Testis (tissue), 5 donors: Measurements from ENCODE around the gene CRIP1. TPM values are rescaled to one million over a fixed set of nuclear protein-coding genes. Genes with fewer than 3 reads are reported as not detected.

Experiments used
- DNase-seq: peaks from one replicate; pipeline ENCODE4 v3.0.0-alpha.2; 2019
- H3K27ac ChIP-seq, 2 donors: fragments of 200-600 bp; sonication (generic); one replicate each; pipeline ENCODE4 v1.5.1; 2019
- H3K27me3 ChIP-seq: fragments of 200-600 bp; sonication (generic); one replicate; pipeline ENCODE4 v1.5.1; 2019
- H3K36me3 ChIP-seq: fragments of 200-600 bp; sonication (generic); one replicate; pipeline ENCODE4 v1.5.1; 2017; ENCODE audit warnings: low read depth; ENCODE audit errors: missing control alignments
- H3K4me1 ChIP-seq: fragments of 200-600 bp; sonication (generic); one replicate; pipeline ENCODE4 v1.5.1; 2019
- H3K4me3 ChIP-seq, 2 donors: fragments of 200-600 bp; sonication (generic); one replicate each; pipeline ENCODE4 v1.5.1; 2017 to 2019
- H3K9me3 ChIP-seq: fragments of 200-600 bp; sonication (generic); one replicate; pipeline ENCODE4 v1.5.1; 2017
- CTCF ChIP-seq, 3 experiments: fragments of 450-650 bp in 2 of 3; fragments of 200-600 bp in 1 of 3; sonication (generic) in 1 of 3; IDR thresholded peaks; one replicate each; pipeline ENCODE4 v1.5.1; 2016 to 2019; ENCODE audit warnings: antibody characterized with exemption in 3 of 3, mild to moderate bottlenecking in 2 of 3, moderate library complexity in 1 of 3
- POLR2A ChIP-seq: fragments of 450-650 bp; IDR thresholded peaks from one replicate; pipeline ENCODE4 v1.6.1; 2017; ENCODE audit warnings: antibody characterized with exemption, mild to moderate bottlenecking, moderate library complexity
- WGBS, 2 donors: methylation state at CpG; one replicate each; pipeline ENCODE4 v1.1.5; 2018; 5-methylcytosine and 5-hydroxymethylcytosine counted together
- intact Hi-C: fragments of 100-400 bp; cut with DNase I; formaldehyde crosslinking; loops from one replicate; pipeline ENCODE4 v1.15.1; 2023; ENCODE audit warnings: low total_unique reads
- long read RNA-seq, 2 donors: transcript quantifications; one replicate each; lab custom pipeline, GENCODE V29; 2026
- polyA plus RNA-seq: library from polyadenylated mRNA; stranded (reverse); fragments of 350-450 nt; fragmentation: Illumina TruSeq; extraction: RNeasy Lipid Tissue Mini Kit (QIAGEN cat#74804); gene quantifications from one replicate; pipeline ENCODE4 v1.2.3, GENCODE V29; 2014; ENCODE audit warnings: low read depth, low replicate concordance; ENCODE audit not compliant: insufficient read depth
- total RNA-seq, 2 donors: library from RNA; depleted of rRNA; stranded (reverse); fragments of >200 nt; gene quantifications; one replicate each; pipeline ENCODE4 v1.2.3, GENCODE V29; 2016

CRIP1 gene
- total RNA-seq, result 1 to 10 TPM; 3.0 to 4.4 TPM
- 154 TPM for polyA plus RNA-seq
- long read RNA-seq, donor 1, transcript CRIP1-205 (4 exons, 638 nt), result minor isoform, 5 of 36 reads
- long read RNA-seq, donor 1, transcript CRIP1-201 (5 exons, 1,311 nt), result major isoform, 31 of 36 reads
- long read RNA-seq, donor 1, partial matches to known transcripts, result 0 of 36 reads
- long read RNA-seq, donor 1, other reads (novel, unspliced or antisense), result 0 of 36 reads
- long read RNA-seq, donor 2, transcript CRIP1-201 (5 exons, 1,311 nt), result major isoform, 13 of 20 reads
- long read RNA-seq, donor 2, partial matches to known transcripts, result 0 of 20 reads
- long read RNA-seq, donor 2, other reads (novel, unspliced or antisense), result 0 of 20 reads

- TF ChIP-seq CTCF (IDR thresholded peaks at IDR 0.05) (no peak), POLR2A (no peak)
- Histone ChIP-seq H3K4me1 (peaks cover 39% of the 10 kb centered on the region), H3K9me3 (no peaks in the 10 kb centered on the region), H3K27me3 (no peaks in the 10 kb centered on the region), H3K27ac (peak within 1 kb of the TSS in 1 of 2 donors; percentile 66), H3K36me3 (no peaks in the 10 kb centered on the region), H3K4me3 (peak within 1 kb of the TSS; percentile 21 to 45)
- DNase-seq, result no peak
- intact Hi-C loops, result loop anchor here (5.0 kb wide), 1 partner anchor 114 kb away; no protein-coding TSS in a partner anchor
- WGBS, 2 donors, result 3 to 9% methylated on average over 28 to 54 of the region's 56 CpGs
Observed at GRCh38 chr14:105486163-105486973, at the start of gene CRIP1. Gene CRIP1, plus strand, starts transcription at chr14:105486886. Its CDS starts 374 bp downstream, at chr14:105487260.

GRCh38 chr14:105436891-105437722, 49.6 kb upstream of the CRIP1 start:
- WGBS, 2 donors, result 84 to 91% methylated on average over 11 to 31 of the region's 31 CpGs
- Histone ChIP-seq H3K9me3 (no peaks in the 10 kb centered on the region), H3K27ac (no peak overlapping the region), H3K27me3 (no peaks in the 10 kb centered on the region), H3K36me3 (no peaks in the 10 kb centered on the region), H3K4me1 (no peaks in the 10 kb centered on the region), H3K4me3 (no peak overlapping the region)
- DNase-seq, result no peak
- TF ChIP-seq CTCF (IDR thresholded peaks at IDR 0.05) (no peak), POLR2A (no peak)
- intact Hi-C loops, result no loop called here

- DNase-seq, result no peak
- H3K27me3 ChIP-seq, result no peaks in the 10 kb centered on the region
- H3K4me3 ChIP-seq, result no peak overlapping the region
- H3K27ac ChIP-seq, result no peak overlapping the region
- intact Hi-C loops, result no loop called here
- 84 to 92% methylated on average over 7 to 14 of the region's 18 CpGs for WGBS, 2 donors
- TF ChIP-seq POLR2A (no peak), CTCF (IDR thresholded peaks at IDR 0.05) (no peak)
- H3K9me3 ChIP-seq, result no peaks in the 10 kb centered on the region
- no peaks in the 10 kb centered on the region for H3K4me1 ChIP-seq
- no peaks in the 10 kb centered on the region for H3K36me3 ChIP-seq
Observed at GRCh38 chr14:105437723-105438500, 48.8 kb upstream of the CRIP1 start.

GRCh38 chr14:105439179-105439578, 47.5 kb upstream of the CRIP1 start:
- Histone ChIP-seq H3K4me3 (no peak overlapping the region), H3K27me3 (no peaks in the 10 kb centered on the region), H3K36me3 (no peaks in the 10 kb centered on the region), H3K9me3 (no peaks in the 10 kb centered on the region), H3K4me1 (no peaks in the 10 kb centered on the region), H3K27ac (no peak overlapping the region)
- 60 to 92% methylated on average over 1 to 11 of the region's 11 CpGs for WGBS, 2 donors
- TF ChIP-seq POLR2A (no peak), CTCF (IDR thresholded peaks at IDR 0.05) (no peak)
- intact Hi-C loops, result no loop called here
- no peak for DNase-seq
